Pancreas (tissue), 10 donors: ENCODE results near the gene ANAPC16. TPM values are rescaled to one million over a fixed set of nuclear protein-coding genes. Genes with fewer than 3 reads are reported as not detected.

Source experiments
- ATAC-seq, 4 donors: fragments of 200-7000 bp; cut with Tn5 transposase; one replicate each; pipeline versions ENCODE4 v1.8.0 to v1.9.1; 2020; ENCODE audit warnings: mild to moderate bottlenecking in 4 of 4, moderate library complexity in 4 of 4
- DNase-seq, 6 donors: peaks; one replicate each; pipeline ENCODE4 v3.0.0-alpha.2; 2020
- FAIRE-seq: peaks from 2 replicates; lab custom pipeline; 2012; peaks lifted over from hg19 to GRCh38; lab: Jason Lieb, UNC
- H3K27ac ChIP-seq, 4 donors: fragments of 200-600 bp; sonication (generic); 1 replicate in 3 of 4; 2 replicates in 1 of 4; pipeline versions ENCODE4 v1.5.0 to v1.8.0; 2020
- H3K27me3 ChIP-seq, 4 donors: fragments of 200-600 bp; one replicate each; pipeline ENCODE4 v1.8.0; 2021
- H3K36me3 ChIP-seq, 3 donors: fragments of 200-600 bp; sonication (generic) in 1 of 3; one replicate each; pipeline versions ENCODE4 v1.5.0 to v1.8.0; 2020 to 2021
- H3K4me1 ChIP-seq, 3 donors: fragments of 200-600 bp; one replicate each; pipeline ENCODE4 v1.8.0; 2021
- H3K4me3 ChIP-seq, 4 donors: fragments of 200-600 bp; sonication (generic) in 2 of 4; one replicate each; pipeline versions ENCODE4 v1.5.0 to v1.8.0; 2020 to 2021
- H3K9me3 ChIP-seq, 4 donors: fragments of 200-600 bp; one replicate each; pipeline ENCODE4 v1.8.0; 2021
- WGBS, 2 donors: extraction: QIAGEN DNeasy Blood & Tissue Kit; methylation state at CpG; one replicate each; pipeline ENCODE4 v1.1.7; 2013; 5-methylcytosine and 5-hydroxymethylcytosine counted together
- intact Hi-C, 3 donors: fragments of 100-400 bp; cut with DNase I; formaldehyde crosslinking; loops; one replicate each; pipeline versions ENCODE4 v1.11.1 to v1.14.2; 2022
- polyA plus RNA-seq, 2 donors: library from polyadenylated mRNA; stranded (reverse); fragments of 200-250 nt; gene quantifications; one replicate each; pipeline ENCODE4 v1.2.3, GENCODE V29; 2013
- total RNA-seq, 6 donors: library from RNA; stranded (reverse); fragmentation: NEBNext Ultra II Directional in 4 of 6; extraction: Animal tissue kit (Norgen Biotek cat#: 25700) in 4 of 6; gene quantifications; one replicate each; pipeline versions ENCODE4 v1.2.1 to v1.2.4, GENCODE V29; 2021 to 2023
- TF ChIP-seq, protein P1 (sequence below), 4 donors: fragments of 200-600 bp; sonication (generic) in 3 of 4; IDR thresholded peaks; one replicate each; pipeline versions ENCODE4 v1.5.0 to v1.8.0; 2021; ENCODE audit warnings: antibody characterized with exemption in 4 of 4
- donor health status: healthy with polysubstance abuse.
- donor health status: DM: no; HTN: no; CAD: no; lungs with moderate emphysema.
- donor health status: DM: no; HTN: no; CAD: no.
- donor health status: control.
- donor health status: control.
- donor health status: Bipolar disorder and iron deficiency.
- donor health status: DM: yes; HTN: yes; CAD: no.
- donor health status: DM: no; HTN: no; CAD: no.
- donor health status: DM: no; HTN: no; CAD: no.
- donor health status: DM: yes; HTN: yes; CAD: no.

Gene ANAPC16
- total and polyA plus RNA-seq, 8 donors: 52.4 to 153 (median 70.0) TPM

DNA sequence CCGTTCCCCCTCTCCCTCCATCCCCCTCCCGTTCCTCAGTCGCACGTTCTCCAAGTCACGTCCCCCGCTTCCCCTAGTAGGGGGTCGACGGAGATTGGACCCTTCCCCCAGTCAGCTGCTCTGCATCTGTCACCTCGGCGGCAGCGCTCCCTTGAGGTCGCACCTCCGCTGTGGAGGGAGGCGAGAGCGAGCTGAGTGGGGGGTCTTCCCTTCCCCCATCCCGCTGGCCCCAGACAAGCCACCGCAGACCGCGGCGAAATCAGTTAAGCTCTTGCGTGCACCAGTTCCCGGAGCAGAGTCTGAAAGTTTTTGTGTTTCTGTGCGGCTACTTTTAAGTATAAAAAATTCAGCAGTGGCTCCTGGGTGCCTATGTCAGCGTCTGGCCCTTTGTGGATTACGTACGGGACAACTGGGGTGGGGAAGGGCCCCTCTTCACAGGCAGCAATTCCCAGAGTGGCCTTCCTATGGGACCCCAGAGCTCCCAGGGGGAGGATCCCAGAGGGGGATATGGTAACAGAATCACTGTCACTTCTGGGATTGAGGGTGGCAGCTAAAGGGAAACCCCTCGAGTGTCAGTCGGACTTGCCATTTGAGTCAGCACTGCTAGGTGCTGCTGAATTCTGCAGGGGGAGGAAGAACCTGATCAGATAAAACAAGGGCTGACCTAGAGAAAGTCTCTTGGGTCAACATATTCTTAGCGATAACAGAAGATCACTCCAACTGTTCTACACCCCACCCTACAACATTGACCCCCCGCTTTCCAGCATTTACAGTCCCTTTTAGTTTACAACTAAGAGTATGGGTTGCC, 45.4 kb downstream of the ANAPC16 start:
- Histone ChIP-seq H3K36me3 (no peaks in the 10 kb centered on the region), H3K4me1 (peaks cover 8 to 34% (median 24%) of the 10 kb centered on the region in 3 donors), H3K9me3 (no peaks in the 10 kb centered on the region), H3K4me3 (peak overlapping the region in 3 of 4 donors; percentile 10 to 39 (median 25)), H3K27ac (peak overlapping the region; percentile 39 to 88 (median 66)), H3K27me3 (no peaks in the 10 kb centered on the region)
- FAIRE-seq (no peak), ATAC-seq (peak in 3 of 4 donors; percentile 1 to 18 (median 16)), DNase-seq (no peak)
- intact Hi-C loops: no loop called here
- WGBS, 2 donors: 23 to 30% methylated on average over 29 to 30 of the region's 30 CpGs
- TF ChIP-seq, protein P1, sequence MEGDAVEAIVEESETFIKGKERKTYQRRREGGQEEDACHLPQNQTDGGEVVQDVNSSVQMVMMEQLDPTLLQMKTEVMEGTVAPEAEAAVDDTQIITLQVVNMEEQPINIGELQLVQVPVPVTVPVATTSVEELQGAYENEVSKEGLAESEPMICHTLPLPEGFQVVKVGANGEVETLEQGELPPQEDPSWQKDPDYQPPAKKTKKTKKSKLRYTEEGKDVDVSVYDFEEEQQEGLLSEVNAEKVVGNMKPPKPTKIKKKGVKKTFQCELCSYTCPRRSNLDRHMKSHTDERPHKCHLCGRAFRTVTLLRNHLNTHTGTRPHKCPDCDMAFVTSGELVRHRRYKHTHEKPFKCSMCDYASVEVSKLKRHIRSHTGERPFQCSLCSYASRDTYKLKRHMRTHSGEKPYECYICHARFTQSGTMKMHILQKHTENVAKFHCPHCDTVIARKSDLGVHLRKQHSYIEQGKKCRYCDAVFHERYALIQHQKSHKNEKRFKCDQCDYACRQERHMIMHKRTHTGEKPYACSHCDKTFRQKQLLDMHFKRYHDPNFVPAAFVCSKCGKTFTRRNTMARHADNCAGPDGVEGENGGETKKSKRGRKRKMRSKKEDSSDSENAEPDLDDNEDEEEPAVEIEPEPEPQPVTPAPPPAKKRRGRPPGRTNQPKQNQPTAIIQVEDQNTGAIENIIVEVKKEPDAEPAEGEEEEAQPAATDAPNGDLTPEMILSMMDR (IDR thresholded peaks at IDR 0.05): no peak

DNA sequence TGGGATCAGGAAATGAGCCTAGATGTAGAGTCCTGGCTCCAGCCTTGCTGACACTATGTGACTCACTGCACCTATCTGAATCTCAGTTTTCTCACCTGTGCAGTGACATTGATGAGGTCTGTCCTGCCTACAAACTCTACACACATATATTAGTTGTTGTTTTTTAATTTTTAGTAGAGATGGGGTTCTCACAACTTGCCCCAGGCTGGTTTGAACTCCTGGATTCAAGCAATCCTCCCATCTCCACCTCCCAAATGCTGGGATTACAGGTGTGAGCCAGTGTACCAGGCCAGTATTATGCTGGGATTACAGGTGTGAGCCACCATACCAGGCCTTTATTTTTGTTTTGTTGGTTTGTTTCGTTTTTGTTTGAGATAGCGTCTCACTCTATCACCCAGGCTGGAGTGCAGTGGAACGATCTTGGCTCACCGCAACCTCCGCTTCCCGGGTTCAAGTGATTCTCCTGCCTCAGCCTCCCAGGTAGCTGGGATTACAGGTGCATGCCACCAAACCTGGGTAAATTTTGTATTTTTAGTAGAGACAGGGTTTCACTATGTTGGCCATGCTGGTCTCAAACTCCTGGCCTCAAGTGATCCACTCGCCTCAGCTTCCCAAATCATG, 46.1 kb downstream of the ANAPC16 start:
- no peaks in the 10 kb centered on the region for H3K36me3 ChIP-seq
- ATAC-seq (peak; percentile 28 to 54 (median 40)), DNase-seq (no peak), FAIRE-seq (no peak)
- intact Hi-C loops: no loop called here
- H3K27me3 ChIP-seq: no peaks in the 10 kb centered on the region
- TF ChIP-seq, protein P1 (IDR thresholded peaks at IDR 0.05): no peak
- no peaks in the 10 kb centered on the region for H3K9me3 ChIP-seq
- peaks cover 5 to 30% (median 22%) of the 10 kb centered on the region in 3 donors for H3K4me1 ChIP-seq
- H3K4me3 ChIP-seq: no peak overlapping the region
- 91 to 93% methylated on average over 7 of the region's 7 CpGs for WGBS, 2 donors
- H3K27ac ChIP-seq: peak overlapping the region in 2 of 4 donors; percentile 76 to 88

DNA sequence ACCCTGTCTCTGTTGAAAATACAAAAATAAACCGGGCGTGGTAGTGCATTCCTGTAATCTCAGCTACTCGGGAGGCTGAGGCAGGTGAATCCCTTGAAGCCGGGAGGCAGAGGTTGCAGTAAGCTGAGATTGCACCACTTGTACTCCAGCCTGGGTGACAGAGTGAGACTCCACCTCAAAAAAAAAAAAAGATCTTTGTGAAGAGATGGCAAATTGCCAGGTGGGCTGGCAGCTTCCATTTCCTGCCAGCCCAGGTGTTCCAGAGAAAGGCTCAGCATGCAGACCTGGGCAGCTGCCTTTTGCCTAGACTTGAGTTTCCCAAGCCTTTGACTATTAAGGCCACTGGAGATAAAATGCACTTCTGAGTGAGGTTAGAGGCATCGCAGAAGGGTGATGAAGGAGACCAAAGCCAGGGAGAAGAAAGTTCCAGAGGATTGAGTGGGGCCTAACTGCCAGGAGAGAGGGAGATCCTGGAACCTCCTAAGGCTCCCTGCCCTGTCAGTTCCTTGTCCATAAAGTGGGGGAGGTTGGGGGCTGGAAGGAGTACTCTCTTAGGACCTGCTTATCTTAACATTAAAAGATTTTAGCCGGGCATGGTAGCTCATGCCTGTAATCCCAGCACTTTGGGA, 47.9 kb downstream of the ANAPC16 start:
- 16 to 21% methylated on average over 6 of the region's 6 CpGs for WGBS, 2 donors
- no peaks in the 10 kb centered on the region for H3K27me3 ChIP-seq
- H3K9me3 ChIP-seq: no peaks in the 10 kb centered on the region
- ATAC-seq (peak; percentile 65 to 79 (median 71)), DNase-seq (peak; percentile 77 to 89 (median 84)), FAIRE-seq (no peak)
- H3K4me3 ChIP-seq: no peak overlapping the region
- intact Hi-C loops: no loop called here
- H3K4me1 ChIP-seq: peaks cover 5 to 26% (median 18%) of the 10 kb centered on the region in 3 donors
- H3K27ac ChIP-seq: peak overlapping the region; percentile 58 to 87 (median 72)
- TF ChIP-seq, protein P1 (IDR thresholded peaks at IDR 0.05): no peak
- no peaks in the 10 kb centered on the region for H3K36me3 ChIP-seq

DNA sequence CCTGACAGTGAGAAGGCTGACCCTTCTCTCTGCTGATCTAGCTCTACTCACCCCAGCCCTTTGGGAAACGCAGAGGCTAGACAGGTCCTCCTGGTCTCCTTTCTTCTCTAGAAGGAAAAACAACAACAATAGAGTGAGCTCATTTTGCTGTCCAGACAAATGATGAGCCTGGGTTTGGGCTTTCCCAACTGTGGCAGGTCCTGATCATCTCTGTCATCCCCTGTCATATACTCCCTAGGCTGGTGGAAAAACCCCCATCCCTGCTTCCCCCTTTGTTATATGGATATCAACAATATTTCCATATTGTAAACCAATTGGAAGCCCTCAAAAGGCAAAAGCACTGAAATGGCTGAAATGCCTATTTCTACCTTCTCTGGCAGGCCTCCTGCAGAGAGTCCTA, 48.7 kb downstream of the ANAPC16 start:
- Histone ChIP-seq H3K9me3 (no peaks in the 10 kb centered on the region), H3K4me3 (no peak overlapping the region), H3K27me3 (no peaks in the 10 kb centered on the region), H3K4me1 (peaks cover 5 to 26% (median 18%) of the 10 kb centered on the region in 3 donors), H3K36me3 (no peaks in the 10 kb centered on the region), H3K27ac (peak overlapping the region in 3 of 4 donors; percentile 58 to 78 (median 66))
- DNase-seq: no peak
- ATAC-seq: no peak
- intact Hi-C loops: no loop called here
- TF ChIP-seq, protein P1 (IDR thresholded peaks at IDR 0.05): no peak
- FAIRE-seq: no peak
- WGBS, 2 donors: 100% methylated on average over 1 of the region's 1 CpG
